Subcutaneous abdominal adipose tissue (tissue), 5 donors: ENCODE results near the gene SUCO.
"Not testable (repeated sequence)": the region's sequence is repeated elsewhere in the genome, so short reads cannot be mapped to it uniquely, and the experiment has no call there.

ENCODE experiments used
- H3K27ac ChIP-seq: one replicate; pipeline ENCODE4 v1.7.0; 2013; ENCODE audit warnings: low read depth, mild to moderate bottlenecking, inconsistent platforms, low read length, moderate library complexity
- H3K27me3 ChIP-seq, 5 donors: one replicate each; pipeline ENCODE4 v1.7.0; 2013; ENCODE audit warnings: low read length in 5 of 5, inconsistent platforms in 1 of 5; ENCODE audit not compliant: control insufficient read depth in 5 of 5, insufficient read depth in 4 of 5
- H3K36me3 ChIP-seq, 5 donors: one replicate each; pipeline ENCODE4 v1.7.0; 2013; ENCODE audit warnings: low read length in 5 of 5; ENCODE audit not compliant: control insufficient read depth in 5 of 5, insufficient read depth in 5 of 5
- H3K4me1 ChIP-seq, 5 donors: one replicate each; pipeline ENCODE4 v1.7.0; 2013; ENCODE audit warnings: low read length in 5 of 5, mild to moderate bottlenecking in 3 of 5, moderate library complexity in 1 of 5; ENCODE audit not compliant: control insufficient read depth in 5 of 5, insufficient read depth in 5 of 5
- H3K4me3 ChIP-seq, 5 donors: one replicate each; pipeline ENCODE4 v1.7.0; 2013; ENCODE audit warnings: low read length in 5 of 5, low read depth in 1 of 5
- H3K9ac ChIP-seq, 5 donors: one replicate each; pipeline ENCODE4 v1.7.0; 2013; ENCODE audit warnings: low read length in 5 of 5, mild to moderate bottlenecking in 4 of 5, moderate library complexity in 3 of 5
- H3K9me3 ChIP-seq, 5 donors: one replicate each; pipeline ENCODE4 v1.7.0; 2013; ENCODE audit warnings: low read length in 5 of 5; ENCODE audit not compliant: control insufficient read depth in 5 of 5
- donor health status: healthy.
- donor health status: healthy.
- donor health status: healthy.
- donor health status: healthy.
- donor health status: healthy.

SUCO gene

DNA sequence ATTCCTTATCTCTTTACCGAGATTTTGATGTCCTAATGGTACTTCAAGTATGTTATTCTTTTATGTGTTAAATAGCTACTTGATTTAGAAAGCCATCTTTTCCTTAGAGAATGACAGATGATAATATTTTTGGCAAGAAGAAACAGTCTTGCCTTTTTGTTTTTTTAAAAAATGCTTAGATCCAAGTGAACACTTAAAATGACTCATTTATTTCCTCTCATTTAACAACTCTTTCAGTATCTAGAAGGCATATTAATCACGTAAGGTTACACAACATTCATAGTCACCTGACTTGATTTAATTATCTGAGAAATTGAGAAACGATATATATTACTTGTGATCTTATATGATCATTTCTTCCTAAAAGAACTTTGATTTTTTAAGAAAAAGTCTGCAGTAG, 52.4 kb downstream of the SUCO start:
- no peak overlapping the region for H3K9ac ChIP-seq
- no peak overlapping the region for H3K4me3 ChIP-seq
- no peaks in the 10 kb centered on the region for H3K9me3 ChIP-seq
- H3K4me1 ChIP-seq: no peaks in the 10 kb centered on the region
- H3K36me3 ChIP-seq: peaks cover 16 to 43% (median 24%) of the 10 kb centered on the region in 5 donors
- H3K27ac ChIP-seq: no peak overlapping the region
- no peaks in the 10 kb centered on the region for H3K27me3 ChIP-seq

DNA sequence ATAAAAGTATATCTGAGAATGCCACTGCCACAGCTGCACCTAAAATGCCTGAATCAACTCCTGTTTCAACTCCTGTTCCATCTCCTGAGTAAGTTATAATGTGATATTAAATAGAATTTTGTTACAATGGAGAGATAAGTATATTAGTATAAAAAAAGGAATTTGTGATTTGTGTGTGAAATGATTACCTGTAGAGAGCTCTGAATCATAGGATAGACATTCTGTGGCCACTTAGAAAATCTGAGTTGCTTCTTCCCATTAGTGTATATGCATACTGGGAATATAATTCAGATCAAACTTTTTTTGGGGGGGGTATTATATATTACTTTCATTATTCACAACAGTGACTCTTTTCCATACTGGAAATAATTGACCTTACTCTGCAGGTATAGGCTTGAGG, 52.9 kb downstream of the SUCO start:
- Histone ChIP-seq H3K9ac (no peak overlapping the region), H3K36me3 (peaks cover 21 to 45% (median 26%) of the 10 kb centered on the region in 5 donors), H3K4me3 (no peak overlapping the region), H3K27ac (no peak overlapping the region), H3K27me3 (no peaks in the 10 kb centered on the region), H3K9me3 (no peaks in the 10 kb centered on the region), H3K4me1 (no peaks in the 10 kb centered on the region)

DNA sequence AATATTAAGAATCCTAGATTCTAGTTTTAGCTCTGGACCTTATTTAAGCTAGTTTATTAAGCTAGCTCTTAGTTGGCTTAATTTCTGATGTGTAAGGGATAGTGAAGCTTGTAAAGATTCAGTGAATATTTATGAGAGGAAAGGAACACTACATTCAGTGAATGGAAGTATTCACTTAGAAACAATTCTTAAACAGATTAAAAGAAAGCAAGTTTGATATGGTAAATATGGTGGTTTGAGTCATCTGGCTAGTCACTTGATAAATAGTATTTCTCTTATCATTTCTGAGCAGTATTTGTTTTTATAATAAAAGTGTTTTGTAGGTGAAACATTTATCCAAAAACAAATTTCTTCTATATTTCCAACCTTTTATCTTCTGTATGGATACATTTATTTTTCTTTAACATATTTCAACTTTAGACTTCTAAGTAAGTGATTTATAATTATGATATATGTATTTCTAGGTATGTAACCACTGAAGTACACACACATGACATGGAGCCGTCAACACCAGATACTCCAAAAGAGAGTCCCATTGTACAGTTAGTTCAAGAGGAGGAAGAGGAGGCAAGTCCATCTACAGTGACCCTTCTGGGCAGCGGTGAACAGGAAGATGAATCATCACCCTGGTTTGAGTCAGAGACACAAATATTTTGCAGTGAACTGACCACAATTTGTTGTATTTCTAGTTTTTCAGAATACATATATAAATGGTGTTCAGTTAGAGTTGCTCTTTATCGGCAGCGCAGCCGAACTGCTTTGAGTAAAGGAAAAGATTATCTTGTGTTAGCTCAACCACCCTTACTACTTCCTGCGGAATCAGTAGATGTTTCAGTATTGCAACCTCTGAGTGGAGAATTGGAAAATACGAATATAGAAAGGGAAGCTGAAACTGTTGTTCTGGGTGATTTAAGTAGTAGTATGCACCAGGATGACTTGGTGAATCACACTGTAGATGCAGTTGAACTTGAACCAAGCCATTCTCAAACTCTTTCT, 55.6 kb downstream of the SUCO start:
- Histone ChIP-seq H3K4me3 (no peak overlapping the region), H3K9ac (no peak overlapping the region), H3K4me1 (no peaks in the 10 kb centered on the region), H3K36me3 (peaks cover 21 to 39% (median 26%) of the 10 kb centered on the region in 5 donors), H3K27ac (no peak overlapping the region), H3K9me3 (no peaks in the 10 kb centered on the region), H3K27me3 (no peaks in the 10 kb centered on the region)

DNA sequence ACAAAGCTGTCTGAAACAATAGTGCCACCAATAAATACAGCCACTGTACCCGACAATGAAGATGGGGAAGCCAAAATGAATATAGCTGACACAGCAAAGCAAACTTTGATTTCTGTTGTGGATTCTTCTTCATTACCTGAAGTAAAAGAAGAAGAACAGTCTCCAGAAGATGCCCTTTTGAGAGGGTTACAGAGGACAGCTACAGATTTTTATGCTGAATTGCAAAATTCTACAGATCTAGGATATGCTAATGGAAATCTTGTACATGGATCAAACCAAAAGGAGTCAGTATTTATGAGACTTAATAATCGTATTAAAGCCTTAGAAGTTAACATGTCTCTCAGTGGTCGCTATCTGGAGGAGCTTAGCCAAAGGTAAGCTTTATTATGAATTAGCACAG, 56.6 kb downstream of the SUCO start:
- Histone ChIP-seq H3K9ac (no peak overlapping the region), H3K27ac (no peak overlapping the region), H3K4me1 (no peaks in the 10 kb centered on the region), H3K4me3 (no peak overlapping the region), H3K27me3 (no peaks in the 10 kb centered on the region), H3K9me3 (no peaks in the 10 kb centered on the region), H3K36me3 (peaks cover 21 to 39% (median 26%) of the 10 kb centered on the region in 5 donors)

DNA sequence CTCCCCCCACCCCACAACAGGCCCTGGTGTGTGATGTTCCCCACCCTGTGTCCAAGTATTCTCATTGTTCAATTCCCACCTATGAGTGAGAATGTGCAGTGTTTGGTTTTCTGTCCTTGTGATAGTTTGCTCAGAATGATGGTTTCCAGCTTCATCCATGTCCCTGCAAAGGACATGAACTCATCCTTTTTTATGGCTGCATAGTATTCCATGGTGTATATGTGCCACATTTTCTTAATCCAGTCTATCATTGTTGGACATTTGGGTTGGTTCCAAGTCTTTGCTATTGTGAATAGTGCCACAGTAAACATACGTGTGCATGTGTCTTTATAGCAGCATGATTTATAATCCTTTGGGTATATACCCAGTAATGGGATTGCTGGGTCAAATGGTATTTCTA, 58.5 kb downstream of the SUCO start:
- H3K27me3 ChIP-seq, H3K27ac ChIP-seq, H3K4me1 ChIP-seq, H3K9me3 ChIP-seq, H3K4me3 ChIP-seq, H3K9ac ChIP-seq: not testable (repeated sequence)
- H3K36me3 ChIP-seq: peaks cover 27 to 43% (median 35%) of the 10 kb centered on the region in 5 donors

DNA sequence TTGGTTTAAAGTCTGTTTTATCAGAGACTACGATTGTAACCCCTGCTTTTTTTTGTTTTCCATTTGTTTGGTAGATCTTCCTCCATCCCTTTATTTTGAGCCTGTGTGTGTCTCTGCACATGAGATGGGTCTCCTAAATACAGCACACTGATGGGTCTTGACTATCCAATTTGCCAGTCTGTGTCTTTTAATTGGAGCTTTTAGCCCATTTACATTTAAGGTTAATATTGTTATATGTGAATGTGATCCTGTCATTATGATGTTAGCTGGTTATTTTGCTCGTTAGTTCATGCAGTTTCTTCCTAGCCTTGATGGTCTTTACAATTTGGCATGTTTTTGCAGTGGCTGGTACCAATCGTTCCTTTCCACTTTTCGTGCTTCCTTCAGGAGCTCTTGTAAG, 62.1 kb downstream of the SUCO start:
- H3K4me3 ChIP-seq, H3K4me1 ChIP-seq, H3K9ac ChIP-seq, H3K27ac ChIP-seq, H3K27me3 ChIP-seq, H3K9me3 ChIP-seq: not testable (repeated sequence)
- peaks cover 20 to 36% (median 26%) of the 10 kb centered on the region in 5 donors for H3K36me3 ChIP-seq

DNA sequence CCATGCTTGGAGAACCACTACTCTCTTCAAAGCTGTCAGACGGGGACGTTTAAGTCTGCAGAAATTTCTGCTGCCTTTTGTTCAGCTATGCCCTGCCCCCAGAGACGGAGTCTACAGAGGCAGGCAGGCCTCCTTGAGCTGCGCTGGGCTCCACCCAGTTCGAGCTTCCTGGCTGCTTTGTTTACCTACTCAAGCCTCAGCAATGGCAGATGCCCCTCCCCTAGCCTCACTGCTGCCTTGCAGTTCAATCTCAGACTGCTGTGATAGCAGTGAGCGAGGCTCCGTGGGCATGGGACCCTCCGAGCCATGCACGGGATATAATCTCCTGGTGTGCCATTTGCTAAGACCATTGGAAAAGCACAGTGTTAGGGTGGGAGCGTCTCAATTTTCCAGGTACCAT, 63.8 kb downstream of the SUCO start:
- H3K4me3 ChIP-seq, H3K27ac ChIP-seq, H3K27me3 ChIP-seq, H3K9me3 ChIP-seq, H3K4me1 ChIP-seq, H3K9ac ChIP-seq: not testable (repeated sequence)
- peaks cover 20 to 36% (median 27%) of the 10 kb centered on the region in 5 donors for H3K36me3 ChIP-seq

DNA sequence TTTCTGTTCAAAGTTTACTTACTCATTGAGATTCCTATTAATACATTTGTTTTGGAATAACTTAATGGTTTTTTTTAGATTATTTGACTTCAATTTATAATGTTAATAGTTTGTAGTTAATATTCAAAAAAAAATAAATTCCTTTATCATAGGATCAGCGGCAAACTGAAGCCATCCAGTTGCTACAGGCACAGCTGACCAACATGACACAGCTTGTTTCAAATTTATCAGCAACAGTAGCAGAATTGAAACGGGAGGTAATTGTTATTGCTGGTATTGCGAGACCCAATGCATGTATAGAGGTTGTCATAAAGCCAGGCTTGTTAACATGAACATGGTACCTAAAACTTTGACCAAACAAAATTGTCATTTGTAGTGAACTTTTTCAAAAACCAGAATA, 67.0 kb downstream of the SUCO start:
- Histone ChIP-seq H3K27ac (no peak overlapping the region), H3K4me3 (no peak overlapping the region), H3K9ac (no peak overlapping the region), H3K27me3 (no peaks in the 10 kb centered on the region), H3K4me1 (peaks cover 0 to 7% (median 0%) of the 10 kb centered on the region in 5 donors), H3K9me3 (no peaks in the 10 kb centered on the region), H3K36me3 (peaks cover 25 to 48% (median 36%) of the 10 kb centered on the region in 5 donors)

DNA sequence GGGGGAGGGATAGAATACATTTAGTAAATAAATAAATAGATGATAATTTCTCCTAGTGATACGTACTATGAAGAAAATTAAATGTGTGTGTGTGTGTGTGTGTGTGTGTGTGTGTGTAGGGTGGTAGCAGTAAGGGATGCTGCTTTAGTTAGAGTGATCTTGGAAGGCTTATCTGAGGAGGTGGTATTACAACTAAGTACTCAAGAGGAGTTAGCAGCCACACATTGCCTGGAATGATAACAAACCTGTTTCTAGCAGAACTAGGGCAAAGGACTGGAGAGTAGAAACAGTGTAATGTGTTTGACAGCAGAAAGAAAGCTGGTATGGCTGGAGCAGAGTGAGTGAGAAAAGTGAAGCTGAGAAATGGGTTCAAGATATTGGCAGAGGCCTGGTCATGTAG, 67.7 kb downstream of the SUCO start:
- Histone ChIP-seq H3K9me3 (no peaks in the 10 kb centered on the region), H3K27me3 (no peaks in the 10 kb centered on the region), H3K4me3 (no peak overlapping the region), H3K27ac (no peak overlapping the region), H3K9ac (no peak overlapping the region), H3K36me3 (peaks cover 25 to 48% (median 36%) of the 10 kb centered on the region in 5 donors), H3K4me1 (peaks cover 0 to 7% (median 0%) of the 10 kb centered on the region in 5 donors)

DNA sequence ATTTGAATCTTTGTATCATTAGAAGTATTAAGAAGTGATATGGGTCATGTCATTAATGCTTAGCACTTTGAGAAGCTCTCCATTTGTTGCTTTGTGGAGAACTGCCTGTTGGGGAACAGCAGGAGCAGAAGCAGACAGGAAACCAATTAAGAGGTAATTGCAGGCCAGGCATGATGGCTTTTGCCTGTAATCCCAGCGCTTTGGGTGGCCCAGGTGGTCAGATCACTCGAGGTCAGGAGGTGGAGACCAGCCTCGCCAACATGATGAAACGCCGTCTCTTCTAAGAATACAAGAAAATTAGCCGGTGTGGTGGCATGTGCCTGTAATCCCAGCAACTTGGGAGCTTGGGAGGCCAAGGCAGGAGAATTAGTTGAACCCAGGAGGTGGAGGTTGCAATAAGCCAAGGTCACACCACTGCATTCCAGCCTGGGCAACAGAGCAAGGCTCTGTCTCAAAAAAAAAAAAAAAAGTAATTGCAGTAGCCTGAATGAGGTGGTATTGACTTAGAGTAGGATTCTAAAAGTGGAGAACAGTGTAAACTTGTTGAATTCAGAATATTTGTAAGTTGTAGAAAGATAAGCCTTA, 68.2 kb downstream of the SUCO start:
- Histone ChIP-seq H3K27ac (no peak overlapping the region), H3K4me3 (no peak overlapping the region), H3K36me3 (peaks cover 24 to 42% (median 35%) of the 10 kb centered on the region in 5 donors), H3K4me1 (peaks cover 0 to 7% (median 0%) of the 10 kb centered on the region in 5 donors), H3K27me3 (no peaks in the 10 kb centered on the region), H3K9me3 (no peaks in the 10 kb centered on the region), H3K9ac (no peak overlapping the region)
